Adrenal gland (tissue), 5 donors: ENCODE measurements around the gene PCDHGA9.

ENCODE experiments used
- POLR2A ChIP-seq, 2 donors: fragments of 450-650 bp; IDR thresholded peaks; one replicate each; pipeline ENCODE4 v1.6.1; 2017; ENCODE audit warnings: antibody characterized with exemption in 2 of 2, mild to moderate bottlenecking in 2 of 2, moderate library complexity in 1 of 2
- TF ChIP-seq, protein P1 (sequence below), 6 experiments: fragments of 450-650 bp in 4 of 6; fragments of 200-600 bp in 2 of 6; sonication (generic) in 1 of 6; IDR thresholded peaks; 1 replicate in 5 of 6; 2 replicates in 1 of 6; pipeline versions ENCODE4 v1.5.1 to v1.8.0; 2016 to 2021; ENCODE audit warnings: antibody characterized with exemption in 6 of 6, mild to moderate bottlenecking in 2 of 6, moderate library complexity in 1 of 6
- donor health status: DM: no; HTN: no; CAD: no.

DNA sequence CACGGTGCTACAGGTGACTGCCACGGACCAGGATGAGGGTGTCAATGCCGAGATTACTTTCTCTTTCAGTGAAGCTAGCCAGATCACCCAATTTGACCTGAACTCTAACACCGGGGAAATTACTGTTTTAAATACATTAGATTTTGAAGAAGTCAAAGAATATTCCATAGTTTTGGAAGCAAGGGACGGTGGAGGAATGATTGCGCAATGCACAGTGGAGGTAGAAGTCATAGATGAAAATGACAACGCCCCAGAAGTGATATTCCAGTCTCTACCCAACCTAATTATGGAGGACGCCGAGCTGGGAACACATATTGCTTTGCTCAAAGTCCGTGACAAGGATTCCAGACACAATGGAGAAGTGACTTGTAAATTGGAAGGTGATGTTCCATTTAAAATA is 13.9 kb upstream of the PCDHGA9 start:
- TF ChIP-seq, protein P1, sequence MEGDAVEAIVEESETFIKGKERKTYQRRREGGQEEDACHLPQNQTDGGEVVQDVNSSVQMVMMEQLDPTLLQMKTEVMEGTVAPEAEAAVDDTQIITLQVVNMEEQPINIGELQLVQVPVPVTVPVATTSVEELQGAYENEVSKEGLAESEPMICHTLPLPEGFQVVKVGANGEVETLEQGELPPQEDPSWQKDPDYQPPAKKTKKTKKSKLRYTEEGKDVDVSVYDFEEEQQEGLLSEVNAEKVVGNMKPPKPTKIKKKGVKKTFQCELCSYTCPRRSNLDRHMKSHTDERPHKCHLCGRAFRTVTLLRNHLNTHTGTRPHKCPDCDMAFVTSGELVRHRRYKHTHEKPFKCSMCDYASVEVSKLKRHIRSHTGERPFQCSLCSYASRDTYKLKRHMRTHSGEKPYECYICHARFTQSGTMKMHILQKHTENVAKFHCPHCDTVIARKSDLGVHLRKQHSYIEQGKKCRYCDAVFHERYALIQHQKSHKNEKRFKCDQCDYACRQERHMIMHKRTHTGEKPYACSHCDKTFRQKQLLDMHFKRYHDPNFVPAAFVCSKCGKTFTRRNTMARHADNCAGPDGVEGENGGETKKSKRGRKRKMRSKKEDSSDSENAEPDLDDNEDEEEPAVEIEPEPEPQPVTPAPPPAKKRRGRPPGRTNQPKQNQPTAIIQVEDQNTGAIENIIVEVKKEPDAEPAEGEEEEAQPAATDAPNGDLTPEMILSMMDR (IDR thresholded peaks at IDR 0.05) = no peak
- TF ChIP-seq POLR2A (IDR thresholded peaks at IDR 0.05) = no peak
